ENCODE results near the gene GLA. TPM values are rescaled to one million over a fixed set of nuclear protein-coding genes. Genes with fewer than 3 reads are reported as not detected.

GLA gene
- total and polyA plus RNA-seq, 2 of the 8 experiments (the other 6 are each of a cell fraction or from before 2014, with no cell fraction given) = 33.6 to 47.3 TPM

DNA sequence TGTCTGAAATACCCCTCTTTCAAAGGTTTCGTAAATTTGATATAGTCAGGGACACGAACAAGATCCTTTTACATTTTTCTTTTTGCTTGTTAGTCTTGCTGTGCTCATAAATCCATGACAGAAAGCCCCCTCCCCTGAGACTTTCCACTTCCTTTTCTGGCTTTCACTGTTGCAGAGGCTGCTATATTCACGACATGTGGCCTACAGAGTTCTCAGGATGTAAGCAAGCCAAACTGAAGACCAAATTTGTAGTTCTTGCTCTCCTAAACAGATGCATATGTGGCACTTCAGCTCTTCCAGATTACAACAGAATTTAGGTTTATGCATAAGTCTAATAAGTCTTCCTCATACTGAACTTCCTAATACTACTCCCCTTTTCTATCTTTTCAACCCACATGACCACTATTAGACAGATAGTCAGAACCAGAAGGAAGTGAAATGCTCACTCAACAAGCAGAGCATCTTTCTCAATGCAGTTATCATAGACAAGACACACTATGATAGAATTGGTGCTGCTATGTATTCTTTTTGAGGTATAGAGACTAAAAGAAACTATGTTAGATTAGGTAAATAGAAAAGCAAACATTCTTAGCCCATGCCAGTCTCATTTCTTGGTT lies 36.7 kb downstream of the GLA start (continued):
- TF ChIP-seq, protein P1, sequence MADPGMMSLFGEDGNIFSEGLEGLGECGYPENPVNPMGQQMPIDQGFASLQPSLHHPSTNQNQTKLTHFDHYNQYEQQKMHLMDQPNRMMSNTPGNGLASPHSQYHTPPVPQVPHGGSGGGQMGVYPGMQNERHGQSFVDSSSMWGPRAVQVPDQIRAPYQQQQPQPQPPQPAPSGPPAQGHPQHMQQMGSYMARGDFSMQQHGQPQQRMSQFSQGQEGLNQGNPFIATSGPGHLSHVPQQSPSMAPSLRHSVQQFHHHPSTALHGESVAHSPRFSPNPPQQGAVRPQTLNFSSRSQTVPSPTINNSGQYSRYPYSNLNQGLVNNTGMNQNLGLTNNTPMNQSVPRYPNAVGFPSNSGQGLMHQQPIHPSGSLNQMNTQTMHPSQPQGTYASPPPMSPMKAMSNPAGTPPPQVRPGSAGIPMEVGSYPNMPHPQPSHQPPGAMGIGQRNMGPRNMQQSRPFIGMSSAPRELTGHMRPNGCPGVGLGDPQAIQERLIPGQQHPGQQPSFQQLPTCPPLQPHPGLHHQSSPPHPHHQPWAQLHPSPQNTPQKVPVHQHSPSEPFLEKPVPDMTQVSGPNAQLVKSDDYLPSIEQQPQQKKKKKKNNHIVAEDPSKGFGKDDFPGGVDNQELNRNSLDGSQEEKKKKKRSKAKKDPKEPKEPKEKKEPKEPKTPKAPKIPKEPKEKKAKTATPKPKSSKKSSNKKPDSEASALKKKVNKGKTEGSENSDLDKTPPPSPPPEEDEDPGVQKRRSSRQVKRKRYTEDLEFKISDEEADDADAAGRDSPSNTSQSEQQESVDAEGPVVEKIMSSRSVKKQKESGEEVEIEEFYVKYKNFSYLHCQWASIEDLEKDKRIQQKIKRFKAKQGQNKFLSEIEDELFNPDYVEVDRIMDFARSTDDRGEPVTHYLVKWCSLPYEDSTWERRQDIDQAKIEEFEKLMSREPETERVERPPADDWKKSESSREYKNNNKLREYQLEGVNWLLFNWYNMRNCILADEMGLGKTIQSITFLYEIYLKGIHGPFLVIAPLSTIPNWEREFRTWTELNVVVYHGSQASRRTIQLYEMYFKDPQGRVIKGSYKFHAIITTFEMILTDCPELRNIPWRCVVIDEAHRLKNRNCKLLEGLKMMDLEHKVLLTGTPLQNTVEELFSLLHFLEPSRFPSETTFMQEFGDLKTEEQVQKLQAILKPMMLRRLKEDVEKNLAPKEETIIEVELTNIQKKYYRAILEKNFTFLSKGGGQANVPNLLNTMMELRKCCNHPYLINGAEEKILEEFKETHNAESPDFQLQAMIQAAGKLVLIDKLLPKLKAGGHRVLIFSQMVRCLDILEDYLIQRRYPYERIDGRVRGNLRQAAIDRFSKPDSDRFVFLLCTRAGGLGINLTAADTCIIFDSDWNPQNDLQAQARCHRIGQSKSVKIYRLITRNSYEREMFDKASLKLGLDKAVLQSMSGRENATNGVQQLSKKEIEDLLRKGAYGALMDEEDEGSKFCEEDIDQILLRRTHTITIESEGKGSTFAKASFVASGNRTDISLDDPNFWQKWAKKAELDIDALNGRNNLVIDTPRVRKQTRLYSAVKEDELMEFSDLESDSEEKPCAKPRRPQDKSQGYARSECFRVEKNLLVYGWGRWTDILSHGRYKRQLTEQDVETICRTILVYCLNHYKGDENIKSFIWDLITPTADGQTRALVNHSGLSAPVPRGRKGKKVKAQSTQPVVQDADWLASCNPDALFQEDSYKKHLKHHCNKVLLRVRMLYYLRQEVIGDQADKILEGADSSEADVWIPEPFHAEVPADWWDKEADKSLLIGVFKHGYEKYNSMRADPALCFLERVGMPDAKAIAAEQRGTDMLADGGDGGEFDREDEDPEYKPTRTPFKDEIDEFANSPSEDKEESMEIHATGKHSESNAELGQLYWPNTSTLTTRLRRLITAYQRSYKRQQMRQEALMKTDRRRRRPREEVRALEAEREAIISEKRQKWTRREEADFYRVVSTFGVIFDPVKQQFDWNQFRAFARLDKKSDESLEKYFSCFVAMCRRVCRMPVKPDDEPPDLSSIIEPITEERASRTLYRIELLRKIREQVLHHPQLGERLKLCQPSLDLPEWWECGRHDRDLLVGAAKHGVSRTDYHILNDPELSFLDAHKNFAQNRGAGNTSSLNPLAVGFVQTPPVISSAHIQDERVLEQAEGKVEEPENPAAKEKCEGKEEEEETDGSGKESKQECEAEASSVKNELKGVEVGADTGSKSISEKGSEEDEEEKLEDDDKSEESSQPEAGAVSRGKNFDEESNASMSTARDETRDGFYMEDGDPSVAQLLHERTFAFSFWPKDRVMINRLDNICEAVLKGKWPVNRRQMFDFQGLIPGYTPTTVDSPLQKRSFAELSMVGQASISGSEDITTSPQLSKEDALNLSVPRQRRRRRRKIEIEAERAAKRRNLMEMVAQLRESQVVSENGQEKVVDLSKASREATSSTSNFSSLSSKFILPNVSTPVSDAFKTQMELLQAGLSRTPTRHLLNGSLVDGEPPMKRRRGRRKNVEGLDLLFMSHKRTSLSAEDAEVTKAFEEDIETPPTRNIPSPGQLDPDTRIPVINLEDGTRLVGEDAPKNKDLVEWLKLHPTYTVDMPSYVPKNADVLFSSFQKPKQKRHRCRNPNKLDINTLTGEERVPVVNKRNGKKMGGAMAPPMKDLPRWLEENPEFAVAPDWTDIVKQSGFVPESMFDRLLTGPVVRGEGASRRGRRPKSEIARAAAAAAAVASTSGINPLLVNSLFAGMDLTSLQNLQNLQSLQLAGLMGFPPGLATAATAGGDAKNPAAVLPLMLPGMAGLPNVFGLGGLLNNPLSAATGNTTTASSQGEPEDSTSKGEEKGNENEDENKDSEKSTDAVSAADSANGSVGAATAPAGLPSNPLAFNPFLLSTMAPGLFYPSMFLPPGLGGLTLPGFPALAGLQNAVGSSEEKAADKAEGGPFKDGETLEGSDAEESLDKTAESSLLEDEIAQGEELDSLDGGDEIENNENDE (IDR thresholded peaks at IDR 0.05; ENCODE audit: insufficient replicate concordance, low read length) = no peak
- TF ChIP-seq CHD2 (IDR thresholded peaks at IDR 0.05; ENCODE audit: low read length) = no peak
- no peak for TF ChIP-seq JUND (IDR thresholded peaks at IDR 0.05; ENCODE audit: low read length)
- TF ChIP-seq, protein P2, sequence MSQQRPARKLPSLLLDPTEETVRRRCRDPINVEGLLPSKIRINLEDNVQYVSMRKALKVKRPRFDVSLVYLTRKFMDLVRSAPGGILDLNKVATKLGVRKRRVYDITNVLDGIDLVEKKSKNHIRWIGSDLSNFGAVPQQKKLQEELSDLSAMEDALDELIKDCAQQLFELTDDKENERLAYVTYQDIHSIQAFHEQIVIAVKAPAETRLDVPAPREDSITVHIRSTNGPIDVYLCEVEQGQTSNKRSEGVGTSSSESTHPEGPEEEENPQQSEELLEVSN (IDR thresholded peaks at IDR 0.05) = no peak
- no peak for TF ChIP-seq EZH2 (IDR thresholded peaks at IDR 0.05; ENCODE audit: low read depth, low read length, severe bottlenecking)
- no peak for TF ChIP-seq BRCA1 (IDR thresholded peaks at IDR 0.05; ENCODE audit: low read depth, low read length)
- TF ChIP-seq TEAD4 (IDR thresholded peaks at IDR 0.05; ENCODE audit: low read depth, low read length) = no peak
- TF ChIP-seq RBBP5 (IDR thresholded peaks at IDR 0.05; ENCODE audit: borderline replicate concordance, low read depth, low read length) = no peak
- TF ChIP-seq, protein P3, sequence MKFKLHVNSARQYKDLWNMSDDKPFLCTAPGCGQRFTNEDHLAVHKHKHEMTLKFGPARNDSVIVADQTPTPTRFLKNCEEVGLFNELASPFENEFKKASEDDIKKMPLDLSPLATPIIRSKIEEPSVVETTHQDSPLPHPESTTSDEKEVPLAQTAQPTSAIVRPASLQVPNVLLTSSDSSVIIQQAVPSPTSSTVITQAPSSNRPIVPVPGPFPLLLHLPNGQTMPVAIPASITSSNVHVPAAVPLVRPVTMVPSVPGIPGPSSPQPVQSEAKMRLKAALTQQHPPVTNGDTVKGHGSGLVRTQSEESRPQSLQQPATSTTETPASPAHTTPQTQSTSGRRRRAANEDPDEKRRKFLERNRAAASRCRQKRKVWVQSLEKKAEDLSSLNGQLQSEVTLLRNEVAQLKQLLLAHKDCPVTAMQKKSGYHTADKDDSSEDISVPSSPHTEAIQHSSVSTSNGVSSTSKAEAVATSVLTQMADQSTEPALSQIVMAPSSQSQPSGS (IDR thresholded peaks at IDR 0.05; ENCODE audit: low read length) = no peak
